HG03378 (cell line): ENCODE results near the gene CEP83.

Source experiments
- ATAC-seq: cut with Tn5 transposase; IDR thresholded peaks from one replicate; pipeline ENCODE4 v1.9.1; 2021; ENCODE audit warnings: mild to moderate bottlenecking, moderate library complexity; ENCODE audit not compliant: unreplicated experiment

Gene CEP83

DNA sequence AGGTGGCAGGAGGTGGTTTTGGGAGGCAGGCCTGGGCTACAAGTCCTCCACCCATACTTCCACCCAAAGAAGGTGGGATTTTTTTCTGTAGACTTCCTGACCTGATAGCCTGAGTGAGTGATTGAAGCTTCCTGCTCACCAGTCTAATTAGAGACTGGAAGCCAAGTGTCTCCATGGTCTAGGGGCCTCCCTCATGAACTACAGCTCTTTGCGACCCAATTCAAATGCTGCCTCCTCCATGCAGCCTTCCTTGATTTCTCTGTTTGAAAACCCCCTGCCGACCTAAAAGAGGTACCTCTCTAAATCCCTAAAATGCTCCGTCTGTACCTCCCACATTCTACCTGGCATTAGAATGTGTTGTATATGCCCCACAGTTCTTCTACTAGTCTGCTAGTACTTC, 186.4 kb downstream of the CEP83 start:
- ATAC-seq, result no peak

GRCh38 chr12:94272280-94272679, 187.4 kb downstream of the CEP83 start:
- no peak for ATAC-seq

DNA sequence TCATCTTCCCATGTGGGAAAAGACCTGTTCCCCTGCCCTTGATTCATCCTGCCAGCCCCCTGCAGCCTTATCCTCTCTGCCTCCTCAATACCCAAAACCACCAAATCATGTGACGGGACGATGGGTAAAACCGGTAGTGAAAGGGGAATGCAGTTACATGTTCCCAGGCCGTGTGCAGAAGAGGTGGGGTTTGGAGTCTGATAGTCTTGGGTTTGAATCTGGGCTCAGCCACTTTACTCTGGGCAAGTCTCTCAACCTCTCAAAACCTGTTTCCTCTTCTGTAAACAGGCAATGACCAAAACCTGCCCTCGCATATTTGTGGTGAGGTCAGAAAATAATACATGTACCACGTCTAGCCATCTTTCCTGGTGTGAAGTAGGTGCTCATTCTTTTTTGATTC, 188.3 kb downstream of the CEP83 start:
- ATAC-seq, result no peak

GRCh38 chr12:94269316-94269999, 190.2 kb downstream of the CEP83 start:
- ATAC-seq, result peak; percentile 64

GRCh38 chr12:94267921-94268471, 191.7 kb downstream of the CEP83 start:
- no peak for ATAC-seq

DNA sequence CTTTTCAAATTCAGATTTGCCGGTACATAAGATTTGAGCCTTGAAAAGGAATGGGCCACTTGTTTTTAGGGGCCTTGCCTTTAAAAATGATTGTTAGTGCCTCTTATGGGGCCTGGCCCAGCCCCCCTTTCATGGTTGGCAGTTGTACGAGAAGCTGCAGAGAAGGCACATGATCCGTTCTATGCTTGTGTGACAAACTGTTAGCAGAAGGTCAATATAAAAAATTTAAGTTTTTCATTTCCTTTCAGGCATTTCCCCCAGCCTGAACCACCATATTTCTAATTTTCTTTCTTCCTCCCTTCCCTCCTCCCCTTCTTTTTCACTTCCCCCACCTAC, 192.2 kb downstream of the CEP83 start:
- ATAC-seq, result no peak

GRCh38 chr12:94266796-94267536, 192.7 kb downstream of the CEP83 start:
- no peak for ATAC-seq

DNA sequence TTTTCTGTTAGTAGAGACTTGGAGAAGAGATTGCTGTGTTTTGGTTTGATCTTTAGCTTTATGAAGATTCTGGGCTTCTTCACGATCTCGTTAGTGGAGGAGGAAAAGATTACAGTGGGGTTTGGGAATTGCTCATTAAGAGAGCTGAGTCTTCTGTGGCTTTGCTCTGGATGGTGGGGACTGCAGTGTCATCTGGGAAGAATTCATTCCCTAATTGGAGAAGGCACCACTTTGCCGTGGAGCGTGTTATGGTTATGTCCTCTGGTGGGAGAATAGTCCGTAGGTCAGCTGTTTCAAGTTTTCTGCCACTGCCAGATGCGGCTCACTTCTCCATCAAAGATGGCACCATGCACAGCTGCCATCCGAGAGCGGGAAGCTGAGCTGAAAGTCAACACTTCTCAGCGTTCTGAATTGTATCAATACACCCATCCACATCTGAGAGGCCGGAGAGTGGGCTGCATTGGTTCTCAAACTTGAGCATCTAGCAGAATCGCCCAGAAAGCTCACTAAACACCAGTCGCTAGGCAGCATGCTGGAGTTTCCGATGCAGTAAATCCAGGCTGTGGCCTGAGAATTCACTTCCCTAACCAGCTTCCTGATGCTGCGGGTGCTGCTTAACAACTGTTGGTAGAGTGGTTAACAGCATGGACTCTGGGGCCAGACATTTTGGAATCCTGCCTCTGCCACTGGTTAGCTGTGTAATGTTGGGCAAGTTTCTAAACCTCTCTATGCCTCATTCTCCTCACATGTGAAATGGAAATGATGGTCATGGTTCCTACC, 193.5 kb downstream of the CEP83 start:
- no peak for ATAC-seq

DNA sequence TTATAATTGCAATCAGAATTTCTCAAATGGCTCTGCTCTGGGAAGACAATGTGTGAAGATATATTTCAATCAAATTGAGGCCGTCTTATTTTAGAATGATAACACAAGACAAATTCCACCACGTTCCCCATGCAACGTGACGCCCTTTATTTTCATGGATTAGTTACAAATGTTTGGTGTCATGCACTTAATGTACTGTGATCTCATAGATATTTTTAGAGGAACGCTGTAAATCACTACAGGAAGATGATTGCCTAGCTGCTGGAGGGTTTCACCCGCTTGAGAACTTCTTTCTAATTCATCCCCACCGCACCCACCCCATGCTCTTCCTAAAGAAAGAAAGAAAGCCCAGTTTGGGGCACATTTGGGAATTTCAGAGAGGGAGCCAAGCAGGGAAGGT, 194.1 kb downstream of the CEP83 start:
- no peak for ATAC-seq

DNA sequence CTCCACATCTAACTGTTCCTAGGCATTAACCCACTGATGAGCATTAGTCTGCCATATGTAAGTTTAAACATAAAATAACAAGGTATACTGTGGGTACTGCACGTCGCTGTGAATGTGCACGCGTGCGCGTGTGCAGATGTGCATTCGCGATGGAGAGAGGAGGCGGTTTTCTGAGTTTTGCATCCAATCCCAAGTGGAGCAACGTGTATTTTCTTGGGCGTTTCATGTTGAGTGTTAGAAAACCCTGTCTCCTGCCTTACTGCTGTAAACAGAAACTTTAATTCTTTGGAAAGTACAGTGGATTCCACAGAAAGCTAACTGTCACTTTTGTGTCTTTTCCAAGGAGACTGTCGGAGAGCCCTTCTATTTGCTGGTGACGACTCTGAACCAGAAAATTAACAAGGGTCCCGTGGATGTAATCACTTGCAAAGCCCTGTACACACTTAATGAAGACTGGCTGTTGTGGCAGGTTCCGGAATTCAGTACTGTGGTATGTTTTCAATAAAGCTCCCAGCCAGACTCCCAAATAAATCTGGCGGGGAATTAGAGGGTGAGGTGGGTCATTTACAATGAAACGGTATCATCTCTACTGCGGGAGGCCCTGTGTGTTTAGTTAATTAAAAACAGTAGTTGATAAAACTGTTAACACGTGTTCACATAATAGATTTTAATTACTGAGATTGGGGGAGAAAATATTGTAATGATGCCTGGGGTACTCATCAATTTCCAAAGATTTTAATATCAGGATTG, 194.8 kb downstream of the CEP83 start:
- ATAC-seq, result no peak

- no peak for ATAC-seq
These were observed 195.6 kb downstream of the CEP83 start for GRCh38 chr12:94263905-94264561.

DNA sequence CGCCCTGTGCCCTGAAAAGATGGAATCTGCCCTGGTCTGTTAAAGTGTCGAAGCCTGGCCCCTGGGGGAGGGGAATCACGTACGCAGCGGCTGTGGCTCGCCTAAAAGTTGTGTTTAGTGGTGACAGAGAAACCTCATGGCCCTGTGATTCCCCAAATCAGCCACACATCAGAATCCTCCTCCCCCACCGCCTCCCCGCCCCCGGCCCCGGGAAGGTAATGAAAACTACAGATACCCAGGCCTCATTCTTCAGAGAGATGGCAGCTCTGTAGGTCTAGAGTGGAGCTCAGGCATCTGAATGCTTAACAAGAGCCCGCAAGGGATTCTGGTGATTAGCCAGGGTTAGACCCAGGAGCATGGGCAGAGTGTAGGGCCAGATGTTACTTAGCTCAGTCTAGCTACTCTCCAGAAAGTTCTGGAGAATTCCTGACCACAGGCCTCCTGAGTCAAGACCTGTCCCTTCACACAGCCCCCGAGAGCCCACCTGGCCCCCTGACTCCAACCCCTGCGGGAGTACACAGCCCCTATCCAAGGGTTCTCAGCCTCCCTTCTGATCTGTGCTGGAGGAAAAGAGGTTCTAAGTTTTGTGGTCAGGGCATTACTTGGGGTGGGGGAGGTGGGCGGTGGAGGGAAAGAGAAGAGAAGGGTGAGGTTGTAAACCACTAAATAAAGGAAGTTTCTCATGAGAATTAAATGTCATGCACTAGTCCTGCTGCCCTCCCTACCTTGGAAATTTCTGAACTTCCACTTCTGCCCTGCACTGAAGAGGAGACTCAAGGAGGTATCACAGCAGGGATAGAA, 196.5 kb downstream of the CEP83 start:
- peak; percentile 33 for ATAC-seq

GRCh38 chr12:94262228-94263010, 197.2 kb downstream of the CEP83 start:
- ATAC-seq, result peak; percentile 48

- no peak for ATAC-seq
These were observed 197.9 kb downstream of the CEP83 start for GRCh38 chr12:94261786-94262185.

DNA sequence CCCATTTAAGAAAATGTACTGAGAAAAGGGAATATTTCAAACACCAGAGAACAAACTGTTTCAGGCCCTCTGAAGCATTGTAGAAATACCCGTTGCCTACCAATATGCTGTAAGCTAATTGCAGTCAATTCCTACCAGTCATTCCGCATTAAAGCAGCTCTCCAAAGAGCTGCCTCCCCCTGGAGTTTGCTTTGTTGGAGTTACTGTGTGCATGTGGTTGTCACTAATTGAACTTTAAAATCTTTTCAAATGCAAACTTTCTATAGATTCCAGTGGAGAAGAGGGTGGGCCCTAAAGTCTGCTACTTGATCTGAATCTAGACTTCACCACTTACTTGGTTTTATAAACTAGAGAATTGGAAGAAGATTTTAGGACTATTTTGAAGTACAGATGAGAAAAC, 198.5 kb downstream of the CEP83 start:
- no peak for ATAC-seq

GRCh38 chr12:94260717-94261116, 198.9 kb downstream of the CEP83 start:
- ATAC-seq, result no peak

DNA sequence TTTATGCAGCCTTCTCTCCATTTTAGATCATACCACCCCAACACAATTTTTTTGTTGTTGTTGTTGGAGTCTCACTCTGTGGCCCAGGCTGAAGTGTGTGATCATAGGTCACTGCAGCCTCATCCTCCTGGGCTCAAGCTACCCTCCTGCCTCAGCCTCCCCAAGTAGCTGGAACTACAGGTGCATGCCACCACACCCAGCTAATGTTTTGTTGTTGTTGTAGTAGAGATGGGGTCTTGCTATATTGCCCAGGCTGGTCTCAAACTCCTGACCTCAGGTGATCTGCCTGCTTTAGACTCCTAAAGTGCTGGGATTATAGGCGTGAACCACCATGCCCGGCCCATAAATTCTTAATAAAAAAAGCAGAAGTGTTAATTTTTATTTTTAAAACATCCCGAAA, 199.7 kb downstream of the CEP83 start:
- ATAC-seq, result no peak

- peak; percentile 45 for ATAC-seq
These were observed 201.1 kb downstream of the CEP83 start for GRCh38 chr12:94258593-94258992.
